Activated naive CD8-positive, alpha-beta T cell treated with anti-CD3 and anti-CD28 coated beads, Interleukin-2, amount 50 U/mL, for 16 hours (primary cell): Measurements from ENCODE around the gene R3HDM4.
"Not testable (repeated sequence)": the region's sequence is repeated elsewhere in the genome, so short reads cannot be mapped to it uniquely, and the experiment has no call there.

Experiments
- DNase-seq: peaks from one replicate; pipeline ENCODE4 v3.0.0-alpha.2; 2020; ENCODE audit warnings: low read depth, low spot score

Gene R3HDM4

GRCh38 chr19:861756-862580, 51.1 kb downstream of the R3HDM4 start:
- DNase-seq, result no peak

- DNase-seq, result no peak
These were observed 51.8 kb downstream of the R3HDM4 start for GRCh38 chr19:861141-861755.

- no peak for DNase-seq
These were observed 53.9 kb downstream of the R3HDM4 start, which contains the start of gene CFD for GRCh38 chr19:858868-859843. TSS of gene CFD (plus strand) at chr19:859664. CDS start at chr19:859690, 26 bp downstream.

GRCh38 chr19:858284-858683, 54.7 kb downstream of the R3HDM4 start:
- no peak for DNase-seq

- DNase-seq, result no peak
These were observed 57.4 kb downstream of the R3HDM4 start for GRCh38 chr19:855566-856120.

- DNase-seq, result no peak
These were observed 57.9 kb downstream of the R3HDM4 start for GRCh38 chr19:855142-855541.

- DNase-seq, result no peak
These were observed 58.5 kb downstream of the R3HDM4 start for GRCh38 chr19:854549-854948.

GRCh38 chr19:853614-854220, 59.3 kb downstream of the R3HDM4 start:
- not testable (repeated sequence) for DNase-seq

GRCh38 chr19:853014-853585, 59.9 kb downstream of the R3HDM4 start:
- no peak for DNase-seq

GRCh38 chr19:852136-853013, 60.6 kb downstream of the R3HDM4 start, which contains the start of gene ELANE:
TSS of gene ELANE (plus strand) at chr19:852303. CDS start at chr19:852329, 26 bp downstream.
- no peak for DNase-seq

- no peak for DNase-seq
These were observed 62.1 kb downstream of the R3HDM4 start for GRCh38 chr19:850979-851335.

- no peak for DNase-seq
These were observed 62.6 kb downstream of the R3HDM4 start for GRCh38 chr19:850221-850978.

- not testable (repeated sequence) for DNase-seq
These were observed 63.8 kb downstream of the R3HDM4 start for GRCh38 chr19:849195-849594.

- no peak for DNase-seq
These were observed 64.6 kb downstream of the R3HDM4 start for GRCh38 chr19:848386-848921.
